Fibroblast of lung (primary cell): ENCODE measurements around the gene PARP11. TPM values are rescaled to one million over a fixed set of nuclear protein-coding genes. Genes with fewer than 3 reads are reported as not detected.

Experiments used
- DNase-seq, 2 donors: peaks; one replicate each; pipeline versions ENCODE4 v3.0.0 to v3.0.0-alpha.2; 2010; ENCODE audit warnings: low read depth in 2 of 2
- H2AFZ ChIP-seq: 2 replicates; pipeline ENCODE4 v1.5.1; 2012; ENCODE audit warnings: low read length, control low read depth, inconsistent platforms
- H3K27ac ChIP-seq: 2 replicates; pipeline ENCODE4 v1.5.1; 2011; ENCODE audit warnings: low read length, control low read depth; ENCODE audit not compliant: insufficient read depth
- H3K27me3 ChIP-seq: 2 replicates; pipeline ENCODE4 v1.5.1; 2011; ENCODE audit warnings: mild to moderate bottlenecking, low read length; ENCODE audit not compliant: control insufficient read depth, insufficient read depth
- H3K36me3 ChIP-seq: 2 replicates; pipeline ENCODE4 v1.5.1; 2011; ENCODE audit warnings: low read length; ENCODE audit not compliant: control insufficient read depth, insufficient read depth
- H3K4me1 ChIP-seq: 2 replicates; pipeline ENCODE4 v1.5.1; 2011; ENCODE audit warnings: low read length; ENCODE audit not compliant: control insufficient read depth, insufficient read depth; ENCODE audit errors: extremely low read depth
- H3K4me2 ChIP-seq: 2 replicates; pipeline ENCODE4 v1.5.1; 2011; ENCODE audit warnings: low read length, control low read depth; ENCODE audit not compliant: insufficient read depth; ENCODE audit errors: extremely low read depth
- H3K4me3 ChIP-seq, 4 experiments: fragments of 200-600 bp in 1 of 4; sonication (generic) in 1 of 4; replicated peaks in 1 of 4; 2 replicates each; pipeline ENCODE4 v1.5.1; 2011 to 2016; ENCODE audit warnings: low read length in 4 of 4, low read depth in 3 of 4, mild to moderate bottlenecking in 3 of 4, control low read depth in 2 of 4, inconsistent platforms in 1 of 4, mixed read lengths in 1 of 4; ENCODE audit not compliant: insufficient read depth in 1 of 4; ENCODE audit errors: control extremely low read depth in 1 of 4
- H3K79me2 ChIP-seq: 2 replicates; pipeline ENCODE4 v1.5.1; 2012; ENCODE audit warnings: mild to moderate bottlenecking, low read length, inconsistent platforms; ENCODE audit not compliant: control insufficient read depth, insufficient read depth
- H3K9ac ChIP-seq: 2 replicates; pipeline ENCODE4 v1.5.1; 2011; ENCODE audit warnings: mild to moderate bottlenecking, low read length, control low read depth; ENCODE audit not compliant: insufficient read depth
- H3K9me3 ChIP-seq: 2 replicates; pipeline ENCODE4 v1.5.1; 2012; ENCODE audit warnings: low read depth, low read length; ENCODE audit not compliant: control insufficient read depth, insufficient read depth
- H4K20me1 ChIP-seq: 2 replicates; pipeline ENCODE4 v1.5.1; 2011; ENCODE audit warnings: low read length; ENCODE audit not compliant: control insufficient read depth, insufficient read depth; ENCODE audit errors: extremely low read depth
- CTCF ChIP-seq, 2 donors: IDR thresholded peaks in 1 of 2; conservative IDR thresholded peaks in 1 of 2; 1 replicate in 1 of 2; 2 replicates in 1 of 2; pipeline ENCODE4 v1.5.1; 2011 to 2012; ENCODE audit warnings: low read length in 2 of 2, control low read depth in 1 of 2, inconsistent platforms in 1 of 2, low read depth in 1 of 2, mild to moderate bottlenecking in 1 of 2
- EZH2 ChIP-seq: IDR thresholded peaks from 2 replicates; pipeline ENCODE4 v1.5.1; 2012; ENCODE audit warnings: low read length, control low read depth, mild to moderate bottlenecking; ENCODE audit errors: missing control alignments
- polyA plus RNA-seq, 2 donors: library from polyadenylated mRNA; depleted of rRNA in 1 of 2; stranded (reverse) in 1 of 2; unstranded in 1 of 2; fragments of >200 nt; gene quantifications; 2 replicates each; pipeline ENCODE4 v1.2.1, GENCODE V29; 2011 to 2012; ENCODE audit warnings: missing spikeins in 1 of 2
- total RNA-seq: library from RNA; depleted of rRNA; stranded (reverse); fragments of >200 nt; gene quantifications from 2 replicates; pipeline ENCODE4 v1.2.1, GENCODE V29; 2014

The PARP11 gene
- total and polyA plus RNA-seq, 2 donors (not counting 1 experiment from before 2014, with no cell fraction given): 6.6 to 8.9 TPM

- H3K4me3 ChIP-seq: no peak overlapping the region
- H3K9me3 ChIP-seq: no peaks in the 10 kb centered on the region
- no peaks in the 10 kb centered on the region for H3K36me3 ChIP-seq
- H4K20me1 ChIP-seq: no peaks in the 10 kb centered on the region
- H3K27ac ChIP-seq: no peak overlapping the region
- H3K79me2 ChIP-seq: no peaks in the 10 kb centered on the region
- no peaks in the 10 kb centered on the region for H3K27me3 ChIP-seq
- no peak overlapping the region for H2AFZ ChIP-seq
- H3K4me2 ChIP-seq: no peak overlapping the region
- DNase-seq: no peak
- no peak for TF ChIP-seq CTCF (conservative IDR thresholded peaks at IDR 0.05 in 1 of 2, IDR thresholded peaks at IDR 0.05 in 1 of 2; ENCODE audit: low read depth in 1 of 2, low read length in 2 of 2)
- TF ChIP-seq EZH2: no peak
- no peak overlapping the region for H3K9ac ChIP-seq
- no peaks in the 10 kb centered on the region for H3K4me1 ChIP-seq
Observed at GRCh38 chr12:3904999-3905398, 31.8 kb upstream of the PARP11 start.

GRCh38 chr12:3902921-3903320, 29.7 kb upstream of the PARP11 start:
- H4K20me1 ChIP-seq: no peaks in the 10 kb centered on the region
- H3K27ac ChIP-seq: no peak overlapping the region
- no peak for DNase-seq
- H3K36me3 ChIP-seq: no peaks in the 10 kb centered on the region
- H3K4me2 ChIP-seq: no peak overlapping the region
- no peak overlapping the region for H2AFZ ChIP-seq
- no peak overlapping the region for H3K4me3 ChIP-seq
- H3K27me3 ChIP-seq: no peaks in the 10 kb centered on the region
- H3K9ac ChIP-seq: no peak overlapping the region
- H3K79me2 ChIP-seq: no peaks in the 10 kb centered on the region
- no peaks in the 10 kb centered on the region for H3K4me1 ChIP-seq
- TF ChIP-seq CTCF (conservative IDR thresholded peaks at IDR 0.05 in 1 of 2, IDR thresholded peaks at IDR 0.05 in 1 of 2; ENCODE audit: low read depth in 1 of 2, low read length in 2 of 2): no peak
- no peak for TF ChIP-seq EZH2
- H3K9me3 ChIP-seq: no peaks in the 10 kb centered on the region

- Histone ChIP-seq H3K27ac (no peak overlapping the region), H3K9me3 (no peaks in the 10 kb centered on the region), H3K4me2 (no peak overlapping the region), H3K4me3 (no peak overlapping the region), H2AFZ (no peak overlapping the region), H3K36me3 (no peaks in the 10 kb centered on the region), H3K79me2 (no peaks in the 10 kb centered on the region), H3K9ac (no peak overlapping the region), H3K27me3 (no peaks in the 10 kb centered on the region), H3K4me1 (no peaks in the 10 kb centered on the region), H4K20me1 (no peaks in the 10 kb centered on the region)
- TF ChIP-seq EZH2 (no peak), CTCF (conservative IDR thresholded peaks at IDR 0.05 in 1 of 2, IDR thresholded peaks at IDR 0.05 in 1 of 2; ENCODE audit: low read depth in 1 of 2, low read length in 2 of 2) (no peak)
- no peak for DNase-seq
Observed at GRCh38 chr12:3901116-3901515, 27.9 kb upstream of the PARP11 start.
